GM12892 (cell line): Measurements from ENCODE around the gene WNT9B.

Experiments
- POLR2A ChIP-seq: IDR thresholded peaks from 2 replicates; pipeline ENCODE4 v1.6.1; 2011; ENCODE audit warnings: low read depth, low read length, control low read depth
- POLR2AphosphoS5 ChIP-seq: IDR thresholded peaks from 2 replicates; pipeline ENCODE4 v1.6.1; 2011; ENCODE audit warnings: low read depth, low read length, control low read depth
- TAF1 ChIP-seq: IDR thresholded peaks from 2 replicates; pipeline ENCODE4 v1.6.1; 2011; ENCODE audit warnings: low read depth, mild to moderate bottlenecking, control low read depth, low read length, borderline replicate concordance

DNA sequence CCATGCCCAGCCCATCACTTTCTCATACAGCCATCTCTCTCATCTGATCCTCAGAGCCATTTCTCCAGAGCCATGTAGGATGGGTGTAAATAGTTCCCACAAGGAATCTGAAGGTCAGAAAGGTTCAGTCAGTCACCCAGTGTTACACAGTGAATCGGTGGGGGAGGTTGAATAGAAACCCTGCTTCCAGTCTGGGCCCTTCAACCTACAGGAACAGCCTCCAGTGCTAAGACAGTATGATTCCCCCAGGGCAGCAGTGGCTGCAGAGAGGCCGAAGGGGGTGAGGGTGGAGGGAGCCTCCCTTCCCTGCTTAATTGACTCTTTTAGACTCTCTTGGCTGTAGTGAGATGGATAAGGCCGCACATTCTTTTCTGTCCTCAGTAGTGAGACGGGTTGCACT, 3.6 kb downstream of the WNT9B start:
- TF ChIP-seq POLR2AphosphoS5 (no peak), TAF1 (no peak), POLR2A (no peak)
